SK-N-SH (cell line): ENCODE results near the gene MLX.

Experiments
- IRF3 ChIP-seq: fragments of 150-350 bp; IDR thresholded peaks from 2 replicates; pipeline ENCODE4 v1.6.1; 2016; ENCODE audit warnings: mild to moderate bottlenecking, low read depth, low read length
- NRF1 ChIP-seq: IDR thresholded peaks from 2 replicates; pipeline ENCODE4 v1.6.1; 2012; ENCODE audit warnings: low read depth, mild to moderate bottlenecking, low read length
- POLR2AphosphoS5 ChIP-seq: IDR thresholded peaks from 2 replicates; pipeline ENCODE4 v1.6.1; 2012; ENCODE audit warnings: low read depth, low read length
- SMC3 ChIP-seq: IDR thresholded peaks from 2 replicates; pipeline ENCODE4 v1.6.1; 2012; ENCODE audit warnings: low read depth, low read length, improper control_type of control experiment
- TEAD4 ChIP-seq: IDR thresholded peaks from 2 replicates; pipeline ENCODE4 v1.4.0; 2012; ENCODE audit warnings: mild to moderate bottlenecking, borderline replicate concordance; ENCODE audit not compliant: insufficient read depth
- TF ChIP-seq, protein P1 (sequence below): fragments of 200-600 bp; sonication (generic); IDR thresholded peaks from 2 replicates; pipeline ENCODE4 v1.6.1; 2017; ENCODE audit warnings: antibody characterized with exemption, mild to moderate bottlenecking, moderate library complexity

GRCh38 chr17:42598905-42599304 lies 32.0 kb downstream of the MLX start:
- TF ChIP-seq, protein P1, sequence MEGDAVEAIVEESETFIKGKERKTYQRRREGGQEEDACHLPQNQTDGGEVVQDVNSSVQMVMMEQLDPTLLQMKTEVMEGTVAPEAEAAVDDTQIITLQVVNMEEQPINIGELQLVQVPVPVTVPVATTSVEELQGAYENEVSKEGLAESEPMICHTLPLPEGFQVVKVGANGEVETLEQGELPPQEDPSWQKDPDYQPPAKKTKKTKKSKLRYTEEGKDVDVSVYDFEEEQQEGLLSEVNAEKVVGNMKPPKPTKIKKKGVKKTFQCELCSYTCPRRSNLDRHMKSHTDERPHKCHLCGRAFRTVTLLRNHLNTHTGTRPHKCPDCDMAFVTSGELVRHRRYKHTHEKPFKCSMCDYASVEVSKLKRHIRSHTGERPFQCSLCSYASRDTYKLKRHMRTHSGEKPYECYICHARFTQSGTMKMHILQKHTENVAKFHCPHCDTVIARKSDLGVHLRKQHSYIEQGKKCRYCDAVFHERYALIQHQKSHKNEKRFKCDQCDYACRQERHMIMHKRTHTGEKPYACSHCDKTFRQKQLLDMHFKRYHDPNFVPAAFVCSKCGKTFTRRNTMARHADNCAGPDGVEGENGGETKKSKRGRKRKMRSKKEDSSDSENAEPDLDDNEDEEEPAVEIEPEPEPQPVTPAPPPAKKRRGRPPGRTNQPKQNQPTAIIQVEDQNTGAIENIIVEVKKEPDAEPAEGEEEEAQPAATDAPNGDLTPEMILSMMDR, result no peak
- TF ChIP-seq POLR2AphosphoS5 (no peak), NRF1 (no peak), IRF3 (no peak), TEAD4 (no peak), SMC3 (no peak)
